ENCODE measurements around the gene BMP7. TPM values are rescaled to one million over a fixed set of nuclear protein-coding genes. Genes with fewer than 3 reads are reported as not detected.

BMP7 gene
- total RNA-seq, 1 experiment from 2014 or later: 0.13 TPM

- Histone ChIP-seq H4K20me1 (ENCODE audit: insufficient read depth) (no peaks in the 10 kb centered on the region), H3K36me3 (ENCODE audit: low read depth) (no peaks in the 10 kb centered on the region), H3K9me2 (ENCODE audit: insufficient read depth) (no peaks in the 10 kb centered on the region), H3K27ac (no peak overlapping the region), H2AFZ (no peak overlapping the region), H3K79me2 (ENCODE audit: low read depth) (no peaks in the 10 kb centered on the region), H3K4me3 (no peak overlapping the region), H3K27me3 (ENCODE audit: insufficient read depth, low read depth) (peaks cover 64% of the 10 kb centered on the region), H3F3A (ENCODE audit: insufficient read depth, low read depth) (no peaks in the 10 kb centered on the region; the same call in 1 of the 2 replicates), H3K9me3 (ENCODE audit: insufficient read depth, low read depth) (no peaks in the 10 kb centered on the region), H3K4me1 (replicated peaks; ENCODE audit: insufficient read depth) (no peaks in the 10 kb centered on the region), H3K4me2 (no peak overlapping the region)
- ChIA-PET POLR2A (ENCODE audit: unreplicated experiment) (no interaction called here), CTCF (no interaction called here)
- TF ChIP-seq CTCF (conservative IDR thresholded peaks at IDR 0.05) (no peak), EZH2 (IDR thresholded peaks at IDR 0.05; ENCODE audit: low read depth) (no peak)
- BruUV-seq (replicated peaks): no TSS peak
- intact Hi-C loops (cut with micrococcal nuclease; ENCODE audit: unreplicated experiment): no loop called here
- DNase-seq: no peak
Observed at GRCh38 chr20:57138198-57138995, 128.0 kb downstream of the BMP7 start.

- no peaks in the 10 kb centered on the region for H3K79me2 ChIP-seq (ENCODE audit: low read depth)
- H3K4me3 ChIP-seq: no peak overlapping the region
- no peaks in the 10 kb centered on the region for H4K20me1 ChIP-seq (ENCODE audit: insufficient read depth)
- no peak overlapping the region for H2AFZ ChIP-seq
- no peak overlapping the region for H3K27ac ChIP-seq
- ChIA-PET CTCF (no interaction called here), POLR2A (ENCODE audit: unreplicated experiment) (no interaction called here)
- TF ChIP-seq EZH2 (IDR thresholded peaks at IDR 0.05; ENCODE audit: low read depth) (no peak), CTCF (conservative IDR thresholded peaks at IDR 0.05) (no peak)
- no peak for DNase-seq
- H3K9me3 ChIP-seq (ENCODE audit: insufficient read depth, low read depth): no peaks in the 10 kb centered on the region
- BruUV-seq (replicated peaks): no TSS peak
- H3K4me2 ChIP-seq: no peak overlapping the region
- no peaks in the 10 kb centered on the region; the same call in 1 of the 2 replicates for H3F3A ChIP-seq (ENCODE audit: insufficient read depth, low read depth)
- intact Hi-C loops (cut with micrococcal nuclease; ENCODE audit: unreplicated experiment): no loop called here
- H3K27me3 ChIP-seq (ENCODE audit: insufficient read depth, low read depth): peaks cover 64% of the 10 kb centered on the region
- H3K36me3 ChIP-seq (ENCODE audit: low read depth): no peaks in the 10 kb centered on the region
- H3K9me2 ChIP-seq (ENCODE audit: insufficient read depth): no peaks in the 10 kb centered on the region
- H3K4me1 ChIP-seq (replicated peaks; ENCODE audit: insufficient read depth): no peaks in the 10 kb centered on the region
Observed at GRCh38 chr20:57137676-57138075, 128.8 kb downstream of the BMP7 start.

- intact Hi-C loops (cut with micrococcal nuclease; ENCODE audit: unreplicated experiment): no loop called here
- H3K9me2 ChIP-seq (ENCODE audit: insufficient read depth): no peaks in the 10 kb centered on the region
- H4K20me1 ChIP-seq (ENCODE audit: insufficient read depth): no peaks in the 10 kb centered on the region
- peaks cover 64% of the 10 kb centered on the region for H3K27me3 ChIP-seq (ENCODE audit: insufficient read depth, low read depth)
- ChIA-PET CTCF (no interaction called here), POLR2A (ENCODE audit: unreplicated experiment) (no interaction called here)
- no peak for DNase-seq
- no peaks in the 10 kb centered on the region for H3K4me1 ChIP-seq (replicated peaks; ENCODE audit: insufficient read depth)
- H2AFZ ChIP-seq: no peak overlapping the region
- no peaks in the 10 kb centered on the region for H3K36me3 ChIP-seq (ENCODE audit: low read depth)
- no peaks in the 10 kb centered on the region; the same call in 1 of the 2 replicates for H3F3A ChIP-seq (ENCODE audit: insufficient read depth, low read depth)
- no peak overlapping the region for H3K4me2 ChIP-seq
- no peaks in the 10 kb centered on the region for H3K79me2 ChIP-seq (ENCODE audit: low read depth)
- TF ChIP-seq EZH2 (IDR thresholded peaks at IDR 0.05; ENCODE audit: low read depth) (no peak), CTCF (conservative IDR thresholded peaks at IDR 0.05) (no peak)
- H3K4me3 ChIP-seq: no peak overlapping the region
- no peaks in the 10 kb centered on the region for H3K9me3 ChIP-seq (ENCODE audit: insufficient read depth, low read depth)
- BruUV-seq (replicated peaks): no TSS peak
- no peak overlapping the region for H3K27ac ChIP-seq
Observed at GRCh38 chr20:57136734-57137133, 129.7 kb downstream of the BMP7 start.
